ENCODE results near the gene PLPPR1. TPM values are rescaled to one million over a fixed set of nuclear protein-coding genes. Genes with fewer than 3 reads are reported as not detected.

The PLPPR1 gene
- polyA plus RNA-seq, 3 donors, result not detected

GRCh38 chr9:101047848-101048397 lies 19.4 kb downstream of the PLPPR1 start:
- TF ChIP-seq CTCF (IDR thresholded peaks at IDR 0.05), result no peak
- H3K4me3 Mint-ChIP-seq, result no peak overlapping the region
- Histone ChIP-seq H3K36me3 (replicated peaks in 1 of 2; ENCODE audit: control insufficient read depth in 1 of 2, insufficient read depth in 2 of 2, low read length in 2 of 2) (no peaks in the 10 kb centered on the region), H4K20me1 (ENCODE audit: insufficient read depth, low read length) (no peaks in the 10 kb centered on the region), H3K27me3 (ENCODE audit: control insufficient read depth in 2 of 2, insufficient read depth in 2 of 2, low read length in 2 of 2) (no peaks in the 10 kb centered on the region), H3K4me2 (replicated peaks; ENCODE audit: extremely low read depth, low read length, poor library complexity, severe bottlenecking) (no peak overlapping the region), H3K4me1 (ENCODE audit: control insufficient read depth in 1 of 2, insufficient read depth in 2 of 2, low read length in 2 of 2) (no peaks in the 10 kb centered on the region), H3K79me2 (ENCODE audit: insufficient read depth, low read length) (no peaks in the 10 kb centered on the region), H2AFZ (ENCODE audit: insufficient read depth, low read depth, low read length, poor library complexity, severe bottlenecking) (no peak overlapping the region), H3K9ac (ENCODE audit: insufficient read depth, low read length, poor library complexity, severe bottlenecking) (no peak overlapping the region), H3K4me3 (replicated peaks in 1 of 3; ENCODE audit: low read depth in 2 of 3, low read length in 3 of 3) (no peak overlapping the region), H3K9me3 (replicated peaks in 1 of 2; ENCODE audit: control insufficient read depth in 1 of 2, insufficient read depth in 1 of 2, low read length in 2 of 2) (no peaks in the 10 kb centered on the region), H3K27ac (ENCODE audit: low read depth in 1 of 2, low read length in 2 of 2) (no peak overlapping the region)
- no peak for DNase-seq
- no peaks in the 10 kb centered on the region for H3K4me1 Mint-ChIP-seq
- H3K9me3 Mint-ChIP-seq, result peaks cover 0 to 8% (median 3%) of the 10 kb centered on the region in 7 donors
- H3K27me3 Mint-ChIP-seq (ENCODE audit: low read depth in 3 of 3), result peaks cover 0 to 2% (median 0%) of the 10 kb centered on the region in 3 donors
- H3K36me3 Mint-ChIP-seq, result no peaks in the 10 kb centered on the region
- 84% methylated on average over 3 of the region's 4 CpGs for WGBS (ENCODE audit: insufficient coverage)
- H3K27ac Mint-ChIP-seq, result no peak overlapping the region
- intact Hi-C loops (cut with micrococcal nuclease), result no loop called here

- Histone ChIP-seq H3K4me1 (ENCODE audit: control insufficient read depth in 1 of 2, insufficient read depth in 2 of 2, low read length in 2 of 2) (no peaks in the 10 kb centered on the region), H3K4me2 (replicated peaks; ENCODE audit: extremely low read depth, low read length, poor library complexity, severe bottlenecking) (no peak overlapping the region), H4K20me1 (ENCODE audit: insufficient read depth, low read length) (no peaks in the 10 kb centered on the region), H3K9ac (ENCODE audit: insufficient read depth, low read length, poor library complexity, severe bottlenecking) (no peak overlapping the region), H3K27me3 (ENCODE audit: control insufficient read depth in 2 of 2, insufficient read depth in 2 of 2, low read length in 2 of 2) (no peaks in the 10 kb centered on the region), H3K9me3 (replicated peaks in 1 of 2; ENCODE audit: control insufficient read depth in 1 of 2, insufficient read depth in 1 of 2, low read length in 2 of 2) (no peaks in the 10 kb centered on the region), H2AFZ (ENCODE audit: insufficient read depth, low read depth, low read length, poor library complexity, severe bottlenecking) (no peak overlapping the region), H3K36me3 (replicated peaks in 1 of 2; ENCODE audit: control insufficient read depth in 1 of 2, insufficient read depth in 2 of 2, low read length in 2 of 2) (no peaks in the 10 kb centered on the region), H3K4me3 (replicated peaks in 1 of 3; ENCODE audit: low read depth in 2 of 3, low read length in 3 of 3) (no peak overlapping the region), H3K79me2 (ENCODE audit: insufficient read depth, low read length) (no peaks in the 10 kb centered on the region), H3K27ac (ENCODE audit: low read depth in 1 of 2, low read length in 2 of 2) (no peak overlapping the region)
- no peak overlapping the region for H3K27ac Mint-ChIP-seq
- no peaks in the 10 kb centered on the region for H3K4me1 Mint-ChIP-seq
- WGBS (ENCODE audit: insufficient coverage), result 100% methylated on average over 2 of the region's 3 CpGs
- H3K4me3 Mint-ChIP-seq, result no peak overlapping the region
- intact Hi-C loops (cut with micrococcal nuclease), result no loop called here
- no peak for DNase-seq
- peaks cover 0 to 4% (median 0%) of the 10 kb centered on the region in 3 donors for H3K27me3 Mint-ChIP-seq (ENCODE audit: low read depth in 3 of 3)
- no peaks in the 10 kb centered on the region for H3K36me3 Mint-ChIP-seq
- H3K9me3 Mint-ChIP-seq, result peaks cover 0 to 8% (median 3%) of the 10 kb centered on the region in 7 donors
- TF ChIP-seq CTCF (IDR thresholded peaks at IDR 0.05), result no peak
These were observed 22.1 kb downstream of the PLPPR1 start for GRCh38 chr9:101050650-101051049.

All from CD14-positive monocyte (primary cell).